H9 (cell line): ENCODE measurements around the gene NUP210. TPM values are rescaled to one million over a fixed set of nuclear protein-coding genes. Genes with fewer than 3 reads are reported as not detected.

ENCODE experiments used
- DNase-seq: peaks from one replicate; pipeline ENCODE4 v3.0.0-alpha.2; 2017
- H2AFZ ChIP-seq: one replicate; pipeline ENCODE4 v1.6.1; 2013; ENCODE audit warnings: mild to moderate bottlenecking, low read length, control low read depth, moderate library complexity
- H2AK5ac ChIP-seq: 2 replicates; pipeline ENCODE4 v1.6.1; 2013; ENCODE audit warnings: low read length, control low read depth, mixed read lengths; ENCODE audit not compliant: insufficient read length
- H2BK120ac ChIP-seq: one replicate; pipeline ENCODE4 v1.6.1; 2013; ENCODE audit warnings: low read depth, mild to moderate bottlenecking, low read length, control low read depth, inconsistent platforms; ENCODE audit not compliant: poor library complexity, severe bottlenecking
- H2BK12ac ChIP-seq: 2 replicates; pipeline ENCODE4 v1.6.1; 2013; ENCODE audit warnings: low read length, control low read depth, mixed read lengths, low read depth; ENCODE audit not compliant: insufficient read length
- H2BK15ac ChIP-seq: 2 replicates; pipeline ENCODE4 v1.6.1; 2013; ENCODE audit warnings: low read depth, low read length, control low read depth
- H2BK20ac ChIP-seq: one replicate; pipeline ENCODE4 v1.6.1; 2013; ENCODE audit warnings: low read depth, mild to moderate bottlenecking, low read length, control low read depth, inconsistent platforms; ENCODE audit not compliant: poor library complexity, severe bottlenecking
- H2BK5ac ChIP-seq: 2 replicates; pipeline ENCODE4 v1.6.1; 2013; ENCODE audit warnings: low read length, control low read depth, mixed read lengths; ENCODE audit not compliant: insufficient read length
- H3K14ac ChIP-seq: 2 replicates; pipeline ENCODE4 v1.6.1; 2013; ENCODE audit warnings: low read length, control low read depth; ENCODE audit not compliant: insufficient read depth
- H3K18ac ChIP-seq: 2 replicates; pipeline ENCODE4 v1.6.1; 2013; ENCODE audit warnings: low read depth, mild to moderate bottlenecking, mixed read lengths, low read length, control low read depth; ENCODE audit not compliant: insufficient read length
- H3K23ac ChIP-seq: 2 replicates; pipeline ENCODE4 v1.6.1; 2013; ENCODE audit warnings: low read length, control low read depth, mixed read lengths, low read depth; ENCODE audit not compliant: insufficient read length
- H3K23me2 ChIP-seq: 2 replicates; pipeline ENCODE4 v1.6.1; 2013; ENCODE audit warnings: low read depth, mild to moderate bottlenecking, mixed read lengths, low read length, control low read depth; ENCODE audit not compliant: insufficient read length, poor library complexity, severe bottlenecking
- H3K27ac ChIP-seq: 2 replicates; pipeline ENCODE4 v1.5.1; 2013; ENCODE audit warnings: low read length, control low read depth, mixed read lengths, low read depth; ENCODE audit not compliant: insufficient read length
- H3K27me3 ChIP-seq: 2 replicates; pipeline ENCODE4 v1.6.1; 2013; ENCODE audit warnings: low read length, control low read depth, inconsistent platforms; ENCODE audit not compliant: insufficient read depth
- H3K4ac ChIP-seq: 2 replicates; pipeline ENCODE4 v1.6.1; 2013; ENCODE audit warnings: low read depth, mild to moderate bottlenecking, control low read depth, inconsistent platforms, low read length, moderate library complexity
- H3K4me1 ChIP-seq: 2 replicates; pipeline ENCODE4 v1.6.1; 2013; ENCODE audit warnings: low read length, control low read depth, inconsistent platforms; ENCODE audit not compliant: insufficient read depth
- H3K4me2 ChIP-seq: 2 replicates; pipeline ENCODE4 v1.6.1; 2013; ENCODE audit warnings: low read length, control low read depth, mixed read lengths; ENCODE audit not compliant: insufficient read length, insufficient read depth
- H3K56ac ChIP-seq: 2 replicates; pipeline ENCODE4 v1.6.1; 2013; ENCODE audit warnings: low read depth, mild to moderate bottlenecking, mixed read lengths, low read length, control low read depth; ENCODE audit not compliant: insufficient read length
- H3K79me1 ChIP-seq: 2 replicates; pipeline ENCODE4 v1.6.1; 2013; ENCODE audit warnings: low read depth, mild to moderate bottlenecking, moderate library complexity, low read length, control low read depth, inconsistent platforms; ENCODE audit not compliant: insufficient read depth, poor library complexity, severe bottlenecking
- H3K79me2 ChIP-seq: 2 replicates; pipeline ENCODE4 v1.6.1; 2013; ENCODE audit warnings: low read length, control low read depth, inconsistent platforms; ENCODE audit not compliant: insufficient read depth
- H3K9ac ChIP-seq: 2 replicates; pipeline ENCODE4 v1.6.1; 2013; ENCODE audit warnings: low read length, control low read depth, mixed read lengths; ENCODE audit not compliant: insufficient read length; ENCODE audit errors: extremely low read depth
- H3K9me3 ChIP-seq: one replicate; pipeline ENCODE4 v1.6.1; 2013; ENCODE audit warnings: low read depth, low read length, inconsistent platforms; ENCODE audit not compliant: control insufficient read depth
- H3T11ph ChIP-seq: one replicate; pipeline ENCODE4 v1.6.1; 2013; ENCODE audit warnings: mild to moderate bottlenecking, low read length, control low read depth, inconsistent platforms
- H4K20me1 ChIP-seq: one replicate; pipeline ENCODE4 v1.6.1; 2013; ENCODE audit not compliant: control insufficient read depth, insufficient read length, insufficient read depth
- H4K5ac ChIP-seq: 2 replicates; pipeline ENCODE4 v1.6.1; 2013; ENCODE audit warnings: low read depth, mild to moderate bottlenecking, mixed read lengths, low read length, control low read depth; ENCODE audit not compliant: insufficient read length
- H4K8ac ChIP-seq: replicated peaks from 2 replicates; pipeline ENCODE4 v1.6.1; 2013; ENCODE audit warnings: low read length, control low read depth, mixed read lengths, low read depth; ENCODE audit not compliant: insufficient read length
- H4K91ac ChIP-seq: 2 replicates; pipeline ENCODE4 v1.6.1; 2013; ENCODE audit warnings: low read depth, mild to moderate bottlenecking, moderate library complexity, mixed read lengths, low read length, control low read depth; ENCODE audit not compliant: insufficient read length
- H3K27ac Mint-ChIP-seq, 3 experiments: 2 replicates in 2 of 3; 3 replicates in 1 of 3; pipeline ENCODE4 v1.8.0; 2020 to 2021; ENCODE audit warnings: mixed read lengths in 3 of 3, mild to moderate bottlenecking in 1 of 3, moderate library complexity in 1 of 3
- H3K27me3 Mint-ChIP-seq: 2 replicates; pipeline ENCODE4 v1.8.0; 2021; ENCODE audit warnings: low read depth, mild to moderate bottlenecking, moderate library complexity, mixed read lengths
- H3K36me3 Mint-ChIP-seq, 3 experiments: 2 replicates in 2 of 3; 3 replicates in 1 of 3; pipeline ENCODE4 v1.8.0; 2020 to 2021; ENCODE audit warnings: low read depth in 3 of 3, mixed read lengths in 3 of 3; ENCODE audit not compliant: insufficient read depth in 1 of 3
- H3K4me1 Mint-ChIP-seq, 2 experiments: 2 replicates each; pipeline ENCODE4 v1.8.0; 2020; ENCODE audit warnings: mixed read lengths in 2 of 2
- H3K4me3 Mint-ChIP-seq, 2 experiments: 2 replicates in 1 of 2; 3 replicates in 1 of 2; pipeline ENCODE4 v1.8.0; 2020 to 2021; ENCODE audit warnings: mild to moderate bottlenecking in 2 of 2, mixed read lengths in 2 of 2, moderate library complexity in 1 of 2
- H3K9me3 Mint-ChIP-seq, 2 experiments: 2 replicates in 1 of 2; 3 replicates in 1 of 2; pipeline ENCODE4 v1.8.0; 2020; ENCODE audit warnings: mild to moderate bottlenecking in 2 of 2, mixed read lengths in 2 of 2, moderate library complexity in 1 of 2
- WGBS: extraction: QIAGEN DNeasy Blood & Tissue Kit; methylation state at CpG from one replicate; pipeline ENCODE4 v1.1.7; 2013; ENCODE audit warnings: missing lambda C conversion rate, low lambda C conversion rate, mixed read lengths; ENCODE audit not compliant: insufficient read length; ENCODE audit errors: extremely low coverage; 5-methylcytosine and 5-hydroxymethylcytosine counted together
- total RNA-seq: library from RNA; stranded (reverse); gene quantifications from 2 replicates; pipeline ENCODE4 v1.2.1, GENCODE V29; 2021
- TF ChIP-seq, protein P1 (sequence below): fragments of 200-600 bp; sonication (generic); conservative IDR thresholded peaks from 3 replicates; pipeline ENCODE4 v1.8.0; 2021; ENCODE audit warnings: antibody characterized with exemption, mild to moderate bottlenecking

The NUP210 gene
- total RNA-seq, 1 experiment from 2014 or later = 48.8 TPM

DNA sequence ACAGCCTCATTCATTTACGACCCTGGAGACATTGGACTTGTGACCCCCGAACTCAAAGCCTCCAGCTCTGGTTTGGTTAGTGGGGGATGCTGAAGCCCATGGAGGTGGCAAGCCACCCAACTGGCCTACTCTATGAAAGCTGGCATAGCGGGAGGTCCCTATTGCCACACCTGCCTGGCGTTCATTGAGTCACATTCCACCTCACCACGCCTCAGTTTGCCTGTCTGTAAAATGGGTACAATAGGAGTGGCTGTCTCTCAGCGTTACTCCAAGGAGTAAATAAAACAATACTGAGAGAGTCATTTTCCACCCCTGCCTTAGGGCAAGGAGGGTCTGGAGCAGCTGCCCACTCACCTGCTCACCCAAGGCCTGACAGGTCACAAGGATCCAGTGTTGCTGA, 60.2 kb downstream of the NUP210 start:
- Histone ChIP-seq H3K4me1 (no peaks in the 10 kb centered on the region), H3K27me3 (no peaks in the 10 kb centered on the region), H3T11ph (no peak overlapping the region), H2BK5ac (no peak overlapping the region), H4K20me1 (no peaks in the 10 kb centered on the region), H2AK5ac (no peak overlapping the region), H3K9ac (no peak overlapping the region), H3K14ac (no peak overlapping the region), H2BK20ac (no peak overlapping the region), H2BK12ac (no peak overlapping the region), H3K23me2 (no peaks in the 10 kb centered on the region), H3K79me2 (no peaks in the 10 kb centered on the region), H3K27ac (no peak overlapping the region), H3K79me1 (no peaks in the 10 kb centered on the region), H3K4ac (no peak overlapping the region), H3K23ac (no peak overlapping the region), H2BK15ac (no peak overlapping the region), H4K91ac (no peak overlapping the region), H3K4me2 (no peak overlapping the region), H3K56ac (no peak overlapping the region), H2AFZ (no peak overlapping the region), H3K18ac (no peak overlapping the region), H4K5ac (no peak overlapping the region), H4K8ac (no peak overlapping the region), H2BK120ac (no peak overlapping the region), H3K9me3 (no peaks in the 10 kb centered on the region)
- TF ChIP-seq, protein P1, sequence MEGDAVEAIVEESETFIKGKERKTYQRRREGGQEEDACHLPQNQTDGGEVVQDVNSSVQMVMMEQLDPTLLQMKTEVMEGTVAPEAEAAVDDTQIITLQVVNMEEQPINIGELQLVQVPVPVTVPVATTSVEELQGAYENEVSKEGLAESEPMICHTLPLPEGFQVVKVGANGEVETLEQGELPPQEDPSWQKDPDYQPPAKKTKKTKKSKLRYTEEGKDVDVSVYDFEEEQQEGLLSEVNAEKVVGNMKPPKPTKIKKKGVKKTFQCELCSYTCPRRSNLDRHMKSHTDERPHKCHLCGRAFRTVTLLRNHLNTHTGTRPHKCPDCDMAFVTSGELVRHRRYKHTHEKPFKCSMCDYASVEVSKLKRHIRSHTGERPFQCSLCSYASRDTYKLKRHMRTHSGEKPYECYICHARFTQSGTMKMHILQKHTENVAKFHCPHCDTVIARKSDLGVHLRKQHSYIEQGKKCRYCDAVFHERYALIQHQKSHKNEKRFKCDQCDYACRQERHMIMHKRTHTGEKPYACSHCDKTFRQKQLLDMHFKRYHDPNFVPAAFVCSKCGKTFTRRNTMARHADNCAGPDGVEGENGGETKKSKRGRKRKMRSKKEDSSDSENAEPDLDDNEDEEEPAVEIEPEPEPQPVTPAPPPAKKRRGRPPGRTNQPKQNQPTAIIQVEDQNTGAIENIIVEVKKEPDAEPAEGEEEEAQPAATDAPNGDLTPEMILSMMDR = no peak
- H3K4me3 Mint-ChIP-seq = no peak overlapping the region
- peaks cover 4 to 9% of the 10 kb centered on the region in 2 experiments for H3K4me1 Mint-ChIP-seq
- H3K27ac Mint-ChIP-seq = no peak overlapping the region
- peaks cover 35 to 85% (median 58%) of the 10 kb centered on the region in 3 experiments for H3K36me3 Mint-ChIP-seq
- no peaks in the 10 kb centered on the region for H3K27me3 Mint-ChIP-seq
- WGBS = no CpG with 5 or more reads among the region's 6 CpGs
- no peaks in the 10 kb centered on the region for H3K9me3 Mint-ChIP-seq
- DNase-seq = no peak
